HG03060 (cell line): ENCODE data around the gene NPEPL1.

Experiments used
- ATAC-seq: cut with Tn5 transposase; IDR thresholded peaks from one replicate; pipeline ENCODE4 v1.9.1; 2021; ENCODE audit warnings: low read depth, moderate number of reproducible peaks; ENCODE audit not compliant: unreplicated experiment

Gene NPEPL1

DNA sequence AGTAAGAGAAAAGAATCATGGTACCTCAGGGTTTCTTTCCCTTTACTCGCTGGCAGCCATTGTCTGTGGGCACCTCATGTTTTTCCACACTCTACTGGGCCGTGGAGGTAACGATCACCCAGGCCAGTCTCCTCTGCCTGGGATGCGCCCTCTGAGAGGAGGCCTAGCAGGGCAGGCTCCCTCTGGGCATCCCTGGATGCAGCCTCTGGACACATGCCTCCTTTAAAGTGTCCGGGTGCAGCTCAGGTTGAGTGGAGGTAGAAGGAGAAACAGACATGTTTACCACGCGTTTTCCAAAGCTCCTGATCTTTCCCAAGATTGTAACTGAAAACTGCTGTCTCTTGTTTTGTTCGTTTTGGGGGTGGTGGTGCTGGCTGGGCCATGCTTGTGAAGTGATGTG is 13.8 kb upstream of the NPEPL1 start:
- no peak for ATAC-seq

GRCh38 chr20:58682656-58683531 is 9.7 kb upstream of the NPEPL1 start:
- no peak for ATAC-seq

GRCh38 chr20:58684291-58684690 is 8.3 kb upstream of the NPEPL1 start:
- no peak for ATAC-seq

GRCh38 chr20:58685988-58686387 is 6.6 kb upstream of the NPEPL1 start:
- ATAC-seq = no peak

- ATAC-seq = no peak
Observed at GRCh38 chr20:58688414-58688813, 4.2 kb upstream of the NPEPL1 start.

- ATAC-seq = no peak
Observed at GRCh38 chr20:58688840-58689239, 3.8 kb upstream of the NPEPL1 start.

- ATAC-seq = no peak
Observed at GRCh38 chr20:58690396-58691135, 2.0 kb upstream of the NPEPL1 start.

DNA sequence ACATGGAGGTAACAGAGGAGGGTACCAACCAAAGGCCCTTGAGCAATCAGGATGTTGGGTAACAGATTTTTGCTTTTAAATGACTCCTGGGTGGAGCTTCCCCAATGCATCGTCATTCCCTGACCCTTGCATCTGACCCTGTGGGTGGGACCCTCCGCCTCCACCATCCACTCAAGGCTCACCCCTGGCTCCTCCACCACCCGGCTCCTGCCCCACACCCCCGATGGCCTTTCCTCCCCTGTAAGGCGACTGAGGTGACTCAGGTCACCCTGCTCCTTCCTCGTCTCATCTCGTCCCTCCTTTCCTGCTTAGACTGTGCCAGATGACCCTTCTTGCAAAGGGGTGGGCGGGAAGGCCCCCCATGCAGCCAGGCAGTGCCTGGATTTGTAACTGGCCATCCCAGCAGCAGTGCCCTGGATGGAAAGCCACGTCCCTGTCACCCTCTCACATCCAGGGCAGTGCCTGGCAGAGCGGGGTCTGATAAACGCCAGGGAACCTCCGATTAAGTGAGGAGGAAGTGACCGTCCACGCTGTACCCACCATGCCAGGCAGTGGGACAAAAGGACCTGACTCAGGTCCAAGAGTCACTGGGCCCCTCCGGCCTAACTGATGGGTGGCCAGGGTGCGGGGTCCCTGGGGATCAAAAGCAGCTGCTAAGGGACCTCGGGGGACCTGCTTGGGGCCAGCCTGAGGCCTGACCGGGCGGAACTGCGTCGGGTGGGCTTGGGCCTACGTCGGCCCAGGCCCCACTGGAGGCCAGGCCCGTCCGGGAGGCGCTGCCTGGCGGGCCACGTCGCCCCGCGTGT is 624 bp upstream of the NPEPL1 start:
- ATAC-seq = no peak

DNA sequence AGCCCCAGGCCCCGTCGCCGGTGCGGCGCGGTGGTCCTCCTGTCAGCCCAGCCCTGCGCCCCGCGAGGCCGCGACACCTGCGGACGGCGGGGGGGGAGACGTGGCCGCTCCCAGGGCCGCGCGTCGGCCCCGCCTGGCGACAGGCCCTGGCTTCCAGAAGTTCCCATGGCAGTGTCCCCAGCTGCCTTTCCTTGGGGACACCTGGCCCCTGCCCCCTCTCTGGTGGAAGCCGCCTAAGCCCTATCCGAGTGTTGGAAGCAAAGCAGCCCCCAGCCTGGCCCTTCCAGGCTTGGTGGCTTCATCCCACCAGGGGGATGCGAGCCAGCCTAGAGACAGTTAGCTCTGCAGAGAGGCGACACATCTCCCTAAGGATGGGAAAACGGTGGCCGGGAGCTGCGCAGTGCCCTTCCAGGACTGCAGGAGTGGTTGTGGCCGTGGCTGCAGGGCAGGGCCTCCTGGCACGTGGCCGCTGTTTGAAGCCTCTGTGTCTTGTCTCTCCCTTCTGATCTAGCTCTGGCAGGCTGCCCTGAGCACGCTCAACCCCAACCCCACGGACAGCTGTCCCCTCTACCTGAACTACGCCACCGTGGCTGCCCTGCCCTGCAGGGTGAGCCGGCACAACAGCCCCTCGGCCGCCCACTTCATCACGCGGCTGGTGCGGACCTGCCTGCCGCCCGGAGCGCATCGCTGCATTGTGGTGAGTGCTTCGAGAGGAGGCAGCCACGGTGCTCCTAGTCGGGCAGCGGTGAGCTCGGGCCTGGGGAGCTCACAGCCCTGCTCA is 816 bp downstream of the NPEPL1 start:
- ATAC-seq = no peak

- no peak for ATAC-seq
Observed at GRCh38 chr20:58694241-58695083, 1.9 kb downstream of the NPEPL1 start.

DNA sequence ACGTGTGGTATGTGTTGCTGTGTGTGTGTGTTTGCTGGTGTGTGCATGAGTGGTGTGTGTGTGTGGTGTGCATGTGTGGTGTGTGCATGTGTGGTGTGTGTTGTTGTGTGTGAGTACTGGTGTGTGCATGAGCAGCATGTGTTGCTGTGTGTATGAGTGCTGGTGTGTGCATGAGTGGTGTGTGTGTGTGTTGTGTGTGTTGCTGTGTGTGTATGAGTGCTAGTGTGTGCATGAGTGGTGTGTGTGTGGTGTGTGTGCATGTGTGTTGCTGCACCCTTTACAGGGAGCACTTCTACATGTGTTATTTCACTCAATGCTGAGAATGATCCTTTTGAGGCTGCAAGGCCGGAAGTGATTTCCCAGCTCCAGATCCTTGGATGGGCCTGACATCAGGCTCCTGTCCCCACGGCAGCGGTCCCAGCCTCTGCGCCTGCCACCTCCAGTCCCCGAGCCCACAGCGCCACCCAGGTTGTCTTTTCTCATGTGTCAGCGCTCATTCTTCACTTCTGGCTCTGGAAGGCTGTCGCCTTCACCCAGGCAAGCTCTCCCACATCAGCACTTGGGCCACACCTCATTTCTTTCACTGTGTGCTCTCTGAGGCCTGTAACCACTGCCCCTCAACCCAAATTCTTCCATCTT is 2.6 kb downstream of the NPEPL1 start:
- no peak for ATAC-seq

GRCh38 chr20:58695895-58696375 is 3.3 kb downstream of the NPEPL1 start:
- no peak for ATAC-seq

GRCh38 chr20:58696411-58696961 is 3.9 kb downstream of the NPEPL1 start:
- ATAC-seq = no peak

DNA sequence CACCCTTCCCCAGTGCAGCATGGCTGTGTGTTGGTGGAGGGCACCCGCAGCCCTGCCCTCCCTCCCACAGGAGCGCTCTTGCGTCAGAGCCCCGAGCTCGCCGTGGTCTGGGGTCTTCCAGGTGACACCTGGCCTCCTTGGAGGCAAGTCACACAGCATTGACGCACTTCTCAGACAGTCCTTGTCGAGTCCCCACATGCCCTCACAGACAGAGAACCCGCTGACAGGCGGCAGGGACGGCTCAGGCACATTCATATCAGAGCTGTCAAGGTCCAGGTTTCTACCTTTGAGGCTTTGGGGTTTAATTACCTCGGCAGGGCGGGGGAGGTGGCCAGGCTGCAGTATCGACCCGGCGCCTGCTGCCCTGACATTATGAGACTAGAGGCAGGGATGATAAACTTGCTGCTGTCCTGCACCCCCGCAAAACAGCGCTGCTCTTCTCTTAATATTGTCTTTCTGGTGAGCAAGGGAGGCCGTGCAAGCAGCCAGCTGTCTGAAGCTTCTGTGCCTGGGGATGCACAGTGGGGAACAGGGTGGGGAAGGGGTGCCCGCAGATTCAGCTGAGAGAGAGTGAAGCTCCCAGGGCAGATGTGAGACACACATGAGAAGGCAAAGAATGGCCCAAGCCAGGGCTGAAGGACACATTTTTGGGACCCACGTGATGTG is 4.7 kb downstream of the NPEPL1 start:
- no peak for ATAC-seq

GRCh38 chr20:58697867-58698703 is 5.5 kb downstream of the NPEPL1 start:
- no peak for ATAC-seq

DNA sequence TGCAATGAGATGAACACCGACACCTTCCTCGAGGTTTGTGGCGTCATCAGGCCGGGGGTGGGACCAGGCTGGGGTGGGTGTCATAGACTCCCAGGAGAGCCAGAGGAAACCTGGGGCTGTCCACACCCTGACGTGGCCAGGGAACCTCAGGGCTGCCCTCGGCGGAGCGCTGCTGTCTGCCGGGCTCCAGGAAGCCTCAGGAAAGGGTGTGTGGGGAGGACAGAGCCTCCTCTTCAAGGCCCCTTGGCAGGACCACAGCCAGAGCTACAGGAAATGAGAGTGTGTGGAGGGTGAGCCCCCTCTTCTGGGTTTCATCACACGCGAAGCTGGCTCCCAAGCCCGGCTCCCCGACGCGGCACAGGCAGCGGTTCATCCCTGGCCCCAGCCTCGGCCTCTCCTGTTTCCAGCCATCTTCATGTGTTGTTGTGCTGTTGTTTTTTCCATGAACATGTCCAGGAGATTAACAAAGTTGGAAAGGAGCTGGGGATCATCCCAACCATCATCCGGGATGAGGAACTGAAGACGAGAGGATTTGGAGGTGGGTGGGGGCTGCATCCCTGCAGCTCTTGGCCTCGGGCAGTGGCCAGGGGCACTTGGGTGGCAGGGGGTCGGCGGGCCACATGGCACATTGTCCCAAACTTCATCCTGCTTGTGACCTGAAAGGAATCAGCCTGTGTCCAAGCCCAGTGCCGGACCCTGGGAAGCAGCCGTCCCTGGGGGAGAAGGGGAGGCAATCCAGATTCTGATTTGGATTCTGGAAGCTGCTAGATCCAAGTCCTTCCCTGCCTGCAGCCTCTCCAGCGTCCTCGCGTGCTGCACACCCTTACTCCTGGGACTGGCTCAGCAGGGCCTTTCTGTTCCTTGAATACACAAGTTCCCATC is 6.4 kb downstream of the NPEPL1 start:
- no peak for ATAC-seq
